Activated T-helper 1 cell treated with anti-CD3 and anti-CD28 coated beads, Interleukin-12 subunit alpha, Interleukin-12 subunit beta, Interleukin-2, Interleukin-4 antibody, amounts not matched to agents 30 ng/mL and 10 ng/mL and 1 ng/mL, durations not matched to agents 14 hours and 24 hours and 36 hours (primary cell): ENCODE measurements around the gene NPPB. TPM values are rescaled to one million over a fixed set of nuclear protein-coding genes. Genes with fewer than 3 reads are reported as not detected.

Source experiments
- DNase-seq: peaks from one replicate; pipeline ENCODE4 v3.0.0; 2021; ENCODE audit warnings: low spot score
- H3K27ac Mint-ChIP-seq: one replicate; pipeline ENCODE4 v1.8.0; 2021; ENCODE audit warnings: mild to moderate bottlenecking, mixed read lengths
- H3K27me3 Mint-ChIP-seq: one replicate; pipeline ENCODE4 v1.8.0; 2022; ENCODE audit warnings: mild to moderate bottlenecking, moderate library complexity, mixed read lengths; ENCODE audit not compliant: insufficient read depth
- H3K36me3 Mint-ChIP-seq: one replicate; pipeline ENCODE4 v1.8.0; 2021; ENCODE audit warnings: low read depth, mixed read lengths
- H3K4me1 Mint-ChIP-seq: one replicate; pipeline ENCODE4 v1.8.0; 2021; ENCODE audit warnings: low read depth, mixed read lengths
- H3K4me3 Mint-ChIP-seq: one replicate; pipeline ENCODE4 v1.8.0; 2021; ENCODE audit warnings: mild to moderate bottlenecking, moderate library complexity, mixed read lengths
- H3K9me3 Mint-ChIP-seq: one replicate; pipeline ENCODE4 v1.8.0; 2021; ENCODE audit warnings: mixed read lengths
- intact Hi-C: fragments of 100-400 bp; cut with micrococcal nuclease; formaldehyde crosslinking; loops from one replicate; pipeline ENCODE4 v1.15.1; 2024
- total RNA-seq: library from RNA; stranded (reverse); gene quantifications from 2 replicates; pipeline ENCODE4 v1.2.3, GENCODE V29; 2022

NPPB gene
- total RNA-seq, 1 donor from 2014 or later, result not detected

DNA sequence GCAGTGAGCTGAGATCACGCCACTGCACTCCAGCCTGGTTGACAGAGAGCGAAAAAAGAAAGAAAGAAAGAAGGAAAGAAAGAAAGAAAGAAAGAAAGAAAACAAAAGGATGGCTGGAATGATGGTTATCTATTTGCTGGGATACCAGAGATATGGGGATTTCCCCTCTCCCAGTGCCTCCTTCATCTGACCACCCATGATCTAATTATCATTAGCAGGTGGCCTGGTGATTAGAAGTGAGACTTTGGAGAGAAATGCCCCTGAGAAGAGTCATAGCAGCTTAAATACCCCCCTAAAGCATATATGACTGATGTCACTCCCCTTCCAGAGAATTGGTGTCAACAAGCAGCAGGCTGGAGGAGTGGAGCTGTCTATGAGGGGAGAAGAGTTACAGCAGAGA lies 1.3 kb upstream of the NPPB start:
- Mint-ChIP-seq H3K27me3 (peaks cover 51% of the 10 kb centered on the region), H3K36me3 (no peaks in the 10 kb centered on the region), H3K9me3 (no peaks in the 10 kb centered on the region), H3K4me1 (no peaks in the 10 kb centered on the region), H3K27ac (no peak overlapping the region), H3K4me3 (no peak overlapping the region)
- intact Hi-C loops, result no loop called here
- DNase-seq, result no peak

DNA sequence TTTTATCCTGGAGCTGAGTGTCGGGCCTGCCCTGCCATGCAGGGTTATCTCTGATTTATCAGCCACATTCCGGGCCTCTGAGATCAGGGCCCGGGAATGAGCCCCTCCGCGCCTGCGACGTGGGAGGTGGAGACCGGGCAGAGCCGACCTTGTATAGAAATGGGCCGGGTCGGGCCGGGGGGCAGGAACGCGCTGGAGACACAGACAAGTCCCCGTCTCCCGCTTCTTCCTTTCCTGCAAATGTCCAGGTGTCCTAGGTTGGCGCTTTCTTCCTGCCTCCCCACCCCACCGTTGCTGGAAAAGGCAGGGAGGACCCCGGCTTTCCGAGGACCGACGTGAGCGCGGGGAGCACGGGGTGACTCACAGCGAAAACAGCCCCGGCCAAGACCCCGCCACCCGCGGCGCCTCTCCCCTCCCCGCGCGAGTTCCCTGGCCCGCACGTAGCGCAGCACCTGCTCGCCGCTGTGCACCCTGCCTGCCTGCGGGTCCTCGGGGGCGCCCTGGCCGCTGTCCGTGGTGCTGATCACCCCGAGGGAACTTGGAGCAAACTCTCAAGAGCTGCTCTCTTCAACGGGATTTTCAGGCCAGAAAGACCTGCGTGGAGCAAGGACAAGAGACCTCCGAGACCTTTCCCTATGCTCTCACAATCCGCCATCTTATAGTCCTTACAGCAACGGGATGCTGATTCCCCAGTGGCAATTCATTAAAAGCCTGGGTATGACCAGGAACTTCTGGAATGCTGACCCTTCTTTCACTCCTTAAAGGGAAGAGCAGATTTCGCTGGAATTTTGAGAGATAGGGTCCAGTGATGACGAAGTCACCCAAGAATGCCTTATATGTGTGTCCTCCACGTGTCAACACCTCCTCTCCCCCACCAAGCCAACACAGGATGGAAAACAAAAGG lies 475 bp upstream of the NPPB start:
- no peak overlapping the region for H3K27ac Mint-ChIP-seq
- no peaks in the 10 kb centered on the region for H3K4me1 Mint-ChIP-seq
- intact Hi-C loops, result no loop called here
- no peaks in the 10 kb centered on the region for H3K9me3 Mint-ChIP-seq
- DNase-seq, result peak; percentile 52
- no peak overlapping the region for H3K4me3 Mint-ChIP-seq
- peaks cover 48% of the 10 kb centered on the region for H3K27me3 Mint-ChIP-seq
- no peaks in the 10 kb centered on the region for H3K36me3 Mint-ChIP-seq

DNA sequence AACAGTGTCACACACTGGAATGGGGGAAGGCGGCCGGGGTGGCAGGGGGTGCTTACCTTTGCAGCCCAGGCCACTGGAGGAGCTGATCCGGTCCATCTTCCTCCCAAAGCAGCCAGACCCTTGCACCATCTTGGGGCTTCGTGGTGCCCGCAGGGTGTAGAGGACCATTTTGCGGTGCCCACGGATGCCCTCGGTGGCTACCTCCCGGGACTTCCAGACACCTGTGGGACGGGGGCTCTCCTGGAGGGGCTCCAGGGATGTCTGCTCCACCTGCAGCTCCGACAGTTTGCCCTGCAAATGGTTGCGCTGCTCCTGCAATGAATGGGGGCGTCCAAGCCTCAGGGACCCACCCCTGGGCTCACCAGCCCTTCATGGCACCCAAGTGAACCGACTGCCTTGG lies 587 bp downstream of the NPPB start:
- peaks cover 39% of the 10 kb centered on the region for H3K27me3 Mint-ChIP-seq
- no peak overlapping the region for H3K4me3 Mint-ChIP-seq
- DNase-seq, result no peak
- H3K4me1 Mint-ChIP-seq, result no peaks in the 10 kb centered on the region
- H3K36me3 Mint-ChIP-seq, result no peaks in the 10 kb centered on the region
- intact Hi-C loops, result no loop called here
- no peaks in the 10 kb centered on the region for H3K9me3 Mint-ChIP-seq
- H3K27ac Mint-ChIP-seq, result no peak overlapping the region

DNA sequence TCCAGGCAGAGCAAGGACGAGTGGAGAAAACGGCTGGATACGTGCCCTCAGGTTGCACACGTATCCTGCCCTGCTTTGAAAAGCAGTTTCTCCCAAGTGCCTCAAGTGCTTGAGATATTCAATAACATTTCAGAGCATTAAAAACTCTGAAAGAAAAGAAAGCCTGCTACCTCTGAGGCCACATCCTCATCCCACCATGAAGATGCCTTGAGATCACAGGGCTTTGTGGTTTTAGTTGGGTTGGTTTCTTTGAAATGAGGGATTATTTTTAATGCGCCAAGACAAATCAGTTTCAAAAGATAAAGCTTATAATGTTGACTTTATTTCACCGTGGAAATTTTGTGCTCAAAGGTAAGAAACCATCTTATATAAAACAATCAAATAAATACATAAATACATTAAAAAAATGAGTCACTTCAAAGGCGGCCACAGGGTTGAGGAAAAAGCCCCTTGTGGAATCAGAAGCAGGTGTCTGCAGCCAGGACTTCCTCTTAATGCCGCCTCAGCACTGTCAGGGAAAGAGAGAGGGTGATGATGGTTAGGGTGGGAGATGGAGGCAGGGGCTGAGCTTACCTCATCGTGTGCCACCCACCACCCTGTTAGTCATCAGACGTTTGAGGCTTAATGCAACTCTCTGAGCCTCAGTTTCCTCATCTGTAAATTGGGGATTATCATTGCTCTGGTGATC lies 1.4 kb downstream of the NPPB start:
- Mint-ChIP-seq H3K4me3 (no peak overlapping the region), H3K4me1 (no peaks in the 10 kb centered on the region), H3K9me3 (no peaks in the 10 kb centered on the region), H3K27ac (no peak overlapping the region), H3K36me3 (no peaks in the 10 kb centered on the region), H3K27me3 (peaks cover 37% of the 10 kb centered on the region)
- intact Hi-C loops, result no loop called here
- no peak for DNase-seq

DNA sequence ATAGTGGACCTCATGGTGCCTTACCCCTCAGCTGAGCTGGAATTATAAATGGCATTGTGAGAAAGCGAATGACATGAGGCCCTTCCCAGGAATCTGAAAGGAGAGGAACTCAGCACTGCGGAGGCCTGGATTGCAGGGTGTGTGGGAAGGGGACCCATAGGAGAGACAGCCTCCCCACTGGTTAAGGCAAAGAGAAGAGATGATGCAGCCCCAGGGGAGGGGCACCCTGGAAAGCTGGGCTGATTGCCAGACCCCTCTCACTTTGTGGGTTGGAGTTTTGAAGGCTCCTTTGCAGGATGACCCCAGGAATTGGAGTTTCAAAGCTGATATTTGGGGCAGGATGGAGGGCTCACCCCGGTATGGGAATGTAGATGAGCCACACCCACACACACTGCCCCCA lies 2.0 kb downstream of the NPPB start:
- H3K9me3 Mint-ChIP-seq, result no peaks in the 10 kb centered on the region
- H3K36me3 Mint-ChIP-seq, result no peaks in the 10 kb centered on the region
- DNase-seq, result no peak
- H3K4me3 Mint-ChIP-seq, result no peak overlapping the region
- no peaks in the 10 kb centered on the region for H3K4me1 Mint-ChIP-seq
- no peak overlapping the region for H3K27ac Mint-ChIP-seq
- peaks cover 35% of the 10 kb centered on the region for H3K27me3 Mint-ChIP-seq
- intact Hi-C loops, result no loop called here

DNA sequence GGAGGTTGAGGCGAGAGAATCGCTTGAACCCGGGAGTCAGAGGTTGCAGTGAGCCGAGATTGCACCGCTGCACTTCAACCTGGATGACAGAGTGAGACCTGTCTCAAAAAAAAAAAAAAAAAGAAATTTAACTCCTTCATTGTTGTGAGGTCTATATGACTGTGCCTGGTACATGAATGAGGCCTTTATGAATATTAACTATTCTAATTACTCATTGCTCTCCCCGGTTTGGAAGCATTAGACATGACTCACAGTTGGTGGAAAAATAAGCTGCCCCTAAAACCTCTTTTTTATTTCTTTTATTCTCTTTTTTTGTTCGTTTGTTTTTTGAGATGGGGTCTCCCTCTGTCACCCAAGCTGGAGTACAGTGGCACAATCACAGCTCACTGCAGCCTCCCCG lies 3.3 kb downstream of the NPPB start:
- Mint-ChIP-seq H3K27ac (no peak overlapping the region), H3K4me3 (no peak overlapping the region), H3K36me3 (no peaks in the 10 kb centered on the region), H3K27me3 (peaks cover 36% of the 10 kb centered on the region), H3K4me1 (no peaks in the 10 kb centered on the region), H3K9me3 (no peaks in the 10 kb centered on the region)
- no peak for DNase-seq
- intact Hi-C loops, result no loop called here

DNA sequence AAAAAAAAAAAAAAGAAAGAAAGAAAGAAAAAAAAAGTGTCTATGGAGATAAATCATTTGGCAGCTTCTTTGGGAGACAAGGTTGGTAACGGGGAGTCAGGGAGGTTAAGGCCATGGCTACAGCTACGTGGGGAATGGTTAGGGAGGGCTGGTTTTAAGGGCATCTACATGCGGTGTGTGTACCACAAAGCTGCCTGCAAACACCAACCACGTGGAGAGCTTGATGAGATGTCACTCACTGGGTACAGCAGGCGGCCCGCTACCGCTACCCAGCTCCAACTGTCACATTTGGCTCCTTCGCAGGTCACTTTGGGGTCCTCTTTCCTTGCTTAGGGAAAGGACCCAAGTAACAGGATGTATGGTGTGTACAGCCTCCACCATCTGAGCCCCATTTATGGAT lies 4.2 kb downstream of the NPPB start:
- intact Hi-C loops, result no loop called here
- H3K4me3 Mint-ChIP-seq, result no peak overlapping the region
- H3K9me3 Mint-ChIP-seq, result no peaks in the 10 kb centered on the region
- no peaks in the 10 kb centered on the region for H3K4me1 Mint-ChIP-seq
- no peak for DNase-seq
- peaks cover 29% of the 10 kb centered on the region for H3K27me3 Mint-ChIP-seq
- no peaks in the 10 kb centered on the region for H3K36me3 Mint-ChIP-seq
- no peak overlapping the region for H3K27ac Mint-ChIP-seq

DNA sequence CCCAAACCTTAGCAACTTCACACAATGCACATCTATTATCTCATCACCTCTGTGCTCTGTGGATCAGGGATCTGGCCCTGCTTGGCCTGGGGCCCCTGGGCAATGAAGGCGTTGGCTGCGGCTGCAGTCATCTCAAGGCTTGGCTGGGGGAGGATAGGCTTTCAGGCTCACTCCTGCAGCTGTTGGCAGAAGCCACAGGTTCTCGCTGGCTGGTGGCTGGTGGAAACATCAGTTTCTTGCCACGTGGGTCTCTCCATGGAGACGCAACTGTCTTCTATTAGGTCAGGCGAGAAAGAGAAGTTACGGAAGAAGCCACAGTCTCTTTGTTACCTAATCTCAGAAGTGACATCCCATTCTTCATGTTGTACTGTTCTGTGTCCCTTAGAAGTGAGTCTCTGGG lies 7.6 kb downstream of the NPPB start:
- Mint-ChIP-seq H3K9me3 (no peaks in the 10 kb centered on the region), H3K4me1 (no peaks in the 10 kb centered on the region), H3K27me3 (peaks cover 8% of the 10 kb centered on the region)

DNA sequence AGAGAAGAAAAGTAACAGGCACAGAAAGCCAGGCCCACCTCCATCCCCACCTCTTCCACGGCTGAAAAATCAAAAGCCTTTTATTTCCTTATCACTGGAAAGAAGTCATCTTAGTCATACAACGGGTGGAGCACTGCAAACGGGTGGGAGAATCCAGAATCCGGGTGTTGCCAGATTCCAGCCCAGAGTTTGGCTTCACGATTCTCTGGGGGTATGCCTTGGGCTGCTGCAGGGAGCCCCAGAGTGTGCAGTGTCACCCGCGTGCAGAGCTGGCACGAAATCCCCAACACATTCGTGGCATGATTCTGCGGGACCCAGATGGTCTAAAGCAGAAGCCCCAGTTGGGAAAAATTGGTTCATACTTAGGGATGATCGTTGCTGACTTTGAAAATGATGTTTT lies 8.6 kb downstream of the NPPB start:
- Mint-ChIP-seq H3K4me3 (no peak overlapping the region), H3K27ac (no peak overlapping the region), H3K9me3 (no peaks in the 10 kb centered on the region), H3K27me3 (peaks cover 6% of the 10 kb centered on the region), H3K4me1 (peaks cover 4% of the 10 kb centered on the region), H3K36me3 (peaks cover 4% of the 10 kb centered on the region)
- no peak for DNase-seq
- intact Hi-C loops, result no loop called here

More for the DNA sequence above, 7.6 kb downstream of the NPPB start:
- no peak overlapping the region for H3K4me3 Mint-ChIP-seq
- no peak for DNase-seq
- no peak overlapping the region for H3K27ac Mint-ChIP-seq
- intact Hi-C loops, result no loop called here
- no peaks in the 10 kb centered on the region for H3K36me3 Mint-ChIP-seq

DNA sequence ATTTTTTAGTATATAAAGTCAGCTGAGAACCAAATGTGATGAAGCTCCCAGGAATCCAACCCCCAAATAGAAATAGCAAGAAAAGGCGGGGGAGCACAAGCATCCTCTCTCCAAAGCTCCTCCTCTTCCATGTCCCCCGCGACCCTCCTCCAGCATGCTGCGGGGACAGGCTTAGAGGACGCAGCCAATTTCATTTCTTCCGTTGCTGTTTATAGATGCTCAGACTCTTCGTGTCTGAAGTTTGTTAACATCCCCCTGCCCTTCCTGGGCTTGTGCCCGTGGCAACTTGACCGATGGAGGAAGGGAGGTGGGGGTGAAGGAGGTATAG lies 10.4 kb downstream of the NPPB start:
- DNase-seq, result no peak
- no peaks in the 10 kb centered on the region for H3K9me3 Mint-ChIP-seq
- intact Hi-C loops, result no loop called here
- peaks cover 6% of the 10 kb centered on the region for H3K27me3 Mint-ChIP-seq
- H3K36me3 Mint-ChIP-seq, result peaks cover 10% of the 10 kb centered on the region
- no peak overlapping the region for H3K4me3 Mint-ChIP-seq
- H3K27ac Mint-ChIP-seq, result no peak overlapping the region
- peaks cover 4% of the 10 kb centered on the region for H3K4me1 Mint-ChIP-seq

DNA sequence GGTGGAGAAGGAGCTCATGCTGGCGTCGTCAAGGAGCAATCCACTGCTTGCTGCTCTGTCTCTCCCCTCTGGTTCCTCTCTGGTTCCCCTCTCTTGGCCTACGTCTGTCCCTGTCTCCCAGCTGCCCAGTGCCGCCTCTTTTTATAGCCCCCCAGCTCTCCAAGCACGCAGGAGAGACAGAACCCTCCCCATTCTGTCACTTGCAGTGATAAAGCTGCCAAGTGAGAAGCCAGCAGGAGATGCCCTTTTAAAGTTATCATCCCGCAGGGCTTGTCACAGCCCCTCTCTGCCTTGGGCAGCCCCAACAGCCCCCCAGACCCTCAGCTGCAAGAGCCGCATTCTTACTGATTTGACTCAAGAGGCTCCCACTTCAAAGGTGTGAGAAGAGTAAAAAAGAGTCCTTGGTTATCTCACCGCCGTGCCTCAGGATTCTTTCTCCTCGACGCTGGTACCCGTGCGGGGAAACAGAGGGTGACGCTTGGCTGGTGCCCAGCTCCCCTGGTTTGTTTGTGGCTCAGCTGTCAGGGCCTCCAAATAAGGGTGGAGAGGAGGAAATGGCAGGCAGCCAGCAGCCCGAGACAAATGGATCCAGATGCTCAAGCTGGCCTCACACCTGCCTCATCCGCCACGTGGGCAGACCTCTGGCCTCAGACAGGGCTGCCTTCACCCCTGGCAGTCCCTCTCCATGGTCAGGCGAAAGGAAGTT lies 10.9 kb downstream of the NPPB start, which contains the start of gene NPPA:
NPPA (minus strand) TSS at position 117 of the 706 bp plus-strand sequence; CDS start at position 18, 99 bp downstream.
- intact Hi-C loops, result no loop called here
- H3K36me3 Mint-ChIP-seq, result peaks cover 10% of the 10 kb centered on the region
- peaks cover 4% of the 10 kb centered on the region for H3K4me1 Mint-ChIP-seq
- DNase-seq, result no peak
- H3K27me3 Mint-ChIP-seq, result peaks cover 6% of the 10 kb centered on the region
- H3K4me3 Mint-ChIP-seq, result no peak within 1 kb of the TSS
- no peaks in the 10 kb centered on the region for H3K9me3 Mint-ChIP-seq
- no peak within 1 kb of the TSS for H3K27ac Mint-ChIP-seq

DNA sequence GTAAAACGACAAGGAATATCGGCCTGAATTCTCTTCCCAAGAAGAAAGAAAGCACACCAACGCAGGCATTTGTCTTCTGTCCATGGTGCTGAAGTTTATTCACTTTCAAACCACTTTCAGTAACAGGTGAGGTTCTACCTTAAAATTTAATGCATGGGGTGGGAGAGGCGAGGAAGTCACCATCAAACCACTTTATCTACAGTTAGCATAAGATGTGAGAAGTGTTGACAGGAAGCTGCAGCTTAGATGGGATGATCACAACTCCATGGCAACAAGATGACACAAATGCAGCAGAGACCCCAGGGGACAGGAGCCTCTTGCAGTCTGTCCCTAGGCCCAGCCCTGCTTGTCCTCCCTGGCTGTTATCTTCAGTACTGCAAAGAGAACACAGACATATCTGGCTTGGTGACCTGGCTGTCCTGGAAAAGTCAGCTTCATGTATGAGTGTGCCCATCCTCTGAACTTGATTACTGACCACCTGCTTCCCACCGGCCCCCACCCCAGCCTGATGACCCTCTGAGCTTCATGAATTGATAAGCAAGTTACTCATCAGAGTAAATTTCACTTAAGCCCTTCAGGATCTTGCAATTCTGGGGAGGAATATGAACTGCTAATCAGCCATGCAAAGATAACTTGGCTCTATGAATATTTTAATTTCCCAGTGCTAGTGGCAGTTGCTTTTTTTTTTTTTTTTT lies 13.0 kb downstream of the NPPB start:
- H3K36me3 Mint-ChIP-seq, result peaks cover 15% of the 10 kb centered on the region
- intact Hi-C loops, result no loop called here
- no peaks in the 10 kb centered on the region for H3K9me3 Mint-ChIP-seq
- peaks cover 4% of the 10 kb centered on the region for H3K4me1 Mint-ChIP-seq
- no peak overlapping the region for H3K4me3 Mint-ChIP-seq
- no peaks in the 10 kb centered on the region for H3K27me3 Mint-ChIP-seq
- DNase-seq, result no peak
- no peak overlapping the region for H3K27ac Mint-ChIP-seq
